Inflammatory macrophage (primary cell): ENCODE data around the gene CAMSAP1.
"Not testable (repeated sequence)": the region's sequence is repeated elsewhere in the genome, so short reads cannot be mapped to it uniquely, and the experiment has no call there.

Source experiments
- DNase-seq, 2 donors: peaks; one replicate each; pipeline ENCODE4 v3.0.0-alpha.2; 2020 to 2022

CAMSAP1 gene

DNA sequence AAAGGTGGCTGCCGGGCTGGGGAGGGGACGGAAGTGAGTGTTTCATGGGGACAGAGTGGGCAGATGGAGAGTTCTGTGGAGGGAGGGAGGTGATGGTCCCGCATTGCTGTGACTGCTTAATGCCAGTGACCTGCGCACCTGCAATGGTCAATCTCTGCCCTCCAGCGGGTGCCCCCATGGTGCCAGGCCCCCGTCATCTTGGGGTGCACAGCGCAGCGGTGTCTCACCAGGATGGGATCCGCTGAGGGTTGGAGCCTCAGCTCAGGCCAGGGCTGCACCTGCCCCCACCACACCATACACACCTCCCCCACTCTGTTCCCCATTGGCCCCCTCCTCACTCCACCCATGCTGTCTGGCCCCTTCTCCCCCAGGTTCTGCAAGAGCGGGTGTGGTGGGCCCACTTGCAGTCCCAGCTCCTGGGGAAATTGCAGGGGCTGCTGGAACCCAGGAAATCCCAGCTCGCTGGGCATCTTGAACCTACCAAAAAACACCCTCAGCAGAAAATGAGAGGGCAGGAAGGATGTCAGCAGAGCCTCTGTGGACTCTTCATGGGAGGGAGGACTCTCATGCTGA, 12.1 kb upstream of the CAMSAP1 start:
- no peak for DNase-seq

GRCh38 chr9:135916227-135916626, 8.9 kb upstream of the CAMSAP1 start:
- not testable (repeated sequence) for DNase-seq

- no peak for DNase-seq
Measured at GRCh38 chr9:135914921-135915320, 7.6 kb upstream of the CAMSAP1 start.

DNA sequence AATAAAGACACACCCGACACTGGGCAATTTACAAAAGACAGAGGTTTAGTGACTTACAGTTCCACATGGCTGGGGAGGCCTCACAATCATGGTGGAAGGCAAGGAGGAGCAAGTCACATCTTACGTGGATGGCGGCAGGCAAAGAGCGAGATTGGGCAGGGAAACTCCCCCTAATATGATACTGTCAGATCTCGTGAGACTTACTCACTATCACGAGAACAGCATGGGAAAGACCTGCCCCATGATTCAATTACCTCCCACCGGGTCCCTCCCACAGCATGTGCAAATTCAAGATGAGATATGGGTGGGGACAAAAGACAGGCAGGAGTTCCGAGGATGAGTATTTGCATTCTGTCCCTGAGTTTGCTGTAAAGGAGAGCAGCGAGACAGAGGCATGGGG, 3.9 kb upstream of the CAMSAP1 start:
- DNase-seq, result not testable (repeated sequence)

- no peak for DNase-seq
Measured at GRCh38 chr9:135910757-135911156, 3.4 kb upstream of the CAMSAP1 start.

GRCh38 chr9:135910216-135910615, 2.9 kb upstream of the CAMSAP1 start:
- no peak for DNase-seq

DNA sequence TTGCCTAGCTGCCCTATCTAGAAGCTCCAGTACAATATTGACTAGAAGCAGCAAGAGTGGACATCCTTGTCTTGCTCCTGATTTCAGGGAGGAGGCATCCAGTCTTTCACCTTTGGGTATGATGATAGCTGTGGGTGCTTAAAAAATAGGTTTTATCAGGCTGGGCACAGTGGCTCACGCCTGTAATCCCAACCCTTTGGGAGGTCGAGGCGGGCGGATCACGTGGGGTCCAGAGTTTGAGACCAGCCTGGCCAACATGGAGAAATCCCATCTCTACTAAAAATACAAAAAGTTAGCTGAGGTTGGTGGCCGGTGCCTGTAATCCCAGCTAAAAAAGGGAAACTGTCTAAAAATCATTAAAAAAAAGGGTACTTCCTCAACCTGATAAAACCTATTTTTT, 2.0 kb upstream of the CAMSAP1 start:
- no peak for DNase-seq

GRCh38 chr9:135908754-135909204, 1.4 kb upstream of the CAMSAP1 start:
- DNase-seq, result peak; percentile 37 to 71

- peak; percentile 28 to 47 for DNase-seq
Measured at GRCh38 chr9:135908093-135908753, 877 bp upstream of the CAMSAP1 start.

DNA sequence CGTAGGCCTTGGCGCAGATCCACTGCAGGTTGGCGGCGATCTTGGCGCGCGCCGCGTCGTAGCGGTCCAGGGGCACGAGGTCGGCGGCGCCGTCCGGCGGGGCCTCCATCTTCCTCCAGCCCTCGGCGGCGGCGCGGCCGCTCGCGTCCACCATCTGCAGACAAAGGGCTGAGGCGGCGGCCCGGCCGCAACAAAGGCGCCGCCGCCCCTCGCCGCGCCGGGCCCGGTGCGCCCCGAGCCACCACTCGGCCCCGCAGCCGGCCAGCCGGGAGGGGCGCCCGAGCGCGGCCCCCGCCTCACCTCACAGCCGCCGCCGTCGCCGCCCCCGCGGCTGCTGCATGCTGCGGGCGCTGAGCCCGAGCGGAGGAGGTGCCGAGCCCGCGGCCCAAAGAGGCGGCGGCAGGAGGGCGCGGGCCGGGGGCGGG, 328 bp downstream of the CAMSAP1 start:
- DNase-seq, result peak in 1 of 2 donors; percentile 55

- DNase-seq, result peak; percentile 54 to 60
Measured at GRCh38 chr9:135906291-135907005, 898 bp downstream of the CAMSAP1 start.

DNA sequence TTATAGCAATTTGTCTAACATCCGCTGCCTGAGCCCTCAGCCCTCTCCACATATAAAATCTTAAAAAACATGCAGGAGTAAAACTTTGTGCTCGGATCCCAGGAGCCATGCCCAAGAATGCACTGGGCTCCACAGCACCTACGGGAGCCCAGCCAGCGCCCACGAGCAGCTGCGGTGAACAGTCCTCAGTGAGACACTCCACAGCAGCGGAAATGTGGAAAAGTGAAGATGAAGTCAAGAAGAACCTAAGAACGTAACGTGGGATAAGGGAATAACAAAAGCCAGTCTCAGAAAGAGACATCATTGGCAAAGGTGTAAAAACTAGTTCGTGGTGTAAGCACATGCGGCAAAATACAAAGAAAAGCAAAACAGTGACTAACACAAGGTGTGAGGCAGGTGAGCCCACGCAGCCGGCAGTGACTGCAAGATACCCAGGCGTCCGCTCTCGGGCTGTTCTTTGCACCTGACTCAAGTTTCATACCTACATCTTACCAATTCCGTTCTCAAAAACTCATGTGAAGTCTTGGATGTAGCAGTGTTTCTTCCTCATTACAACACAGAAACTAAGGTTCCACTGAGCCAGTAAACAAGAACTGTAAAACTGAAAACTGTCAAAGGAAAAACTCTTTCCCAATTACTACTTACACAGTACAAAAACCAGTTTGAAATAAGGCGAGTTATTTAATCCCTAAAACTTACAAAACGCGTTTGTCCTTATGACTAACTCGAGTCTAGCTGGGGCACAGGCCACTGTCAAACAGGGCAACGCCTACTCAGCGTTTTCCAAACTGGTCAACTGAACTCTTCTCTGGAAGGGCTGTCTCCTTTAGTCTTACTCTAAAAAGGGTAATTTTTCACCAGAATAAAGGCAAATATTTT, 1.7 kb downstream of the CAMSAP1 start:
- DNase-seq, result peak; percentile 90 to 94

- DNase-seq, result no peak
Measured at GRCh38 chr9:135903786-135904520, 3.4 kb downstream of the CAMSAP1 start.

- no peak for DNase-seq
Measured at GRCh38 chr9:135903358-135903656, 4.0 kb downstream of the CAMSAP1 start.

DNA sequence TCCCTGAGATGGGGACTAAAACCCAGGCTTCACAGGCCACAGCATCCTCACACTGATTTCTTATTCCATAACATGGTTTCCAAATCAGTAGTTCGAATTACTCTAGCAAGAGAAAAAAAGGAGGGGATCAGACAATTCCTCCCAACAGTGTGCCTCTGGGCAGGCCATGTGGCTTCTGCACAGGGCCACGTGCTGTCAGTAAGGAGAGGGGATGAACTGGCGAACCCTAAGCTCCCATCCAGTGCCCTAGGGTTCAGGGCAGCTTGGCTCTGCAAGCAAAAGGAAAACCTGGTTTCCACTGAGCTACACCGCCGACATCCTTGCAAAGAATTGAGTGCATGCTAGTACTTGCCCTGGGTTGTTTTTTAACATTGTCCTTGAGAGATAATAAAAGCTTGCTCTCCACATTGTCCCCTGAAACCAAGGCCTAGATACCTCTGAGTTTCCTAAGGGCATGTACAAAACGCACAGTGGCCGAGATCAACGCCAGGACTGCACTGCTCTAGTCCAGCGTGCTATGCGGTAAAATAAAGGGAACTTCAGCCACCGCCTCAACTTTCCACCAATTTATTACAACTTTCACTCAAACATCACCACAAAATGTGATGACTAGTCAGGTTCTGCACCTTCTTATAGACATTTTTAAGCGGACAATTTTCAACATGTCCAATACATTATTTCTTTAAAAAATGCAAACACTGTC, 4.5 kb downstream of the CAMSAP1 start:
- DNase-seq, result peak in 1 of 2 donors; percentile 21

GRCh38 chr9:135901826-135902225, 5.5 kb downstream of the CAMSAP1 start:
- DNase-seq, result no peak

DNA sequence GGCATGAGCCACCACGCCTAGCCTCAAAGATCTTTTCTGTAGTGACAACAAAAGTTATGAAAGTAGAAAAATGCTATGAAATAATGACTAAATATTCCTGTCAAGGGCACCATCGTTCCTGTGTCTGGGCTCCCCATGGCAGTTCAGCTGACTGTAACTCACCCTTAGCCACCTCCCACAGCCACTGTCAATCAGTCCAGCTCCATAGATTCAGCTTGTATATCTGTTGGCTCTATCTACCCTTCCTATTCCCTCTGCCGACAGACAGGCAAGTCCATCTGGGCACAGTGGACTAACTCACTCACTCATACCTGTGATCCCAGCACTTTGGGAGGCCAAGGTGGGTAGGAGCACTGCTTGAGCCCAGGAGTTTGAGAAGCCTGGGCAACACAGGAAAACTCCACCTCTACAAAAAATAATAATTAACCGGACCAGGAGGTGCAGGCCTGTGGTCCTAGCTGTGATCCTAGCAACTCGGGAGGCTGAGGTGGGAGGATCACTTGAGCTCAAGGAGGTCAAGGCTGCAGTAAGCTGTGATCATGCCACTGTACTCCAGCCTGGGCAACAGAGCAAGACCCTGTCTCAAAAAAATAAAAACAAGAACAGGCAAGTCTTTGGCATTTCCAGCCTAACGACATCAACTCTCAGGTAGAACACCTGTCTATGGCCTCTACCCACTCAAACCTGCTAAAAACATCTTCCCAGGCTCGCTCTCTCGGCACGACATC, 6.2 kb downstream of the CAMSAP1 start:
- DNase-seq, result peak; percentile 32 to 62

- DNase-seq, result no peak
Measured at GRCh38 chr9:135898634-135899407, 8.5 kb downstream of the CAMSAP1 start.

DNA sequence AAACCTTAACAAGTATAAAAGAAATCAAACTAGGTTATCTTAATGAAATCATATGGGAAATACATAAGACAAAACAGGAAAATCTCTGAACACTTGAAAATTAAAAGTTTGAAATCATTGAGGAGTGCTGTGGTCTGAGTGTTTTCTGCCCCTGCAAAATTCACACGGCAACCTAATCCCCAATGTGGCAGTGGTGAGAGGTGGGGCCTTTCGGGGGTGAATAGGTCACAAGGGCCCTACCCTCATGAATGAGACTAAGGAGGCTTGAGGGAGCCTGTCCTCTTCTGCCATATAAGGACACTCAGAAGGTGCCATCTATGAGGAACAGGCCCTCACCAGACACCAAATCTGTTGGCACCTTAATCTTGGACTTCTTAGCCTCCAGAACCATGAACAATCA, 10.7 kb downstream of the CAMSAP1 start:
- DNase-seq, result no peak

- DNase-seq, result no peak
Measured at GRCh38 chr9:135896205-135896604, 11.1 kb downstream of the CAMSAP1 start.
